Stimulated activated CD8-positive, alpha-beta memory T cell treated with anti-CD3 and anti-CD28 coated beads, Interleukin-4, amount 100 ng/mL, for 1 hour (primary cell): ENCODE results near the gene ITGB7.

Experiments
- DNase-seq, 2 donors: peaks; one replicate each; pipeline ENCODE4 v3.0.0-alpha.2; 2020; ENCODE audit warnings: low read depth in 2 of 2, low spot score in 1 of 2

Gene ITGB7

GRCh38 chr12:53199700-53200099 lies 7.4 kb downstream of the ITGB7 start:
- DNase-seq, result no peak

GRCh38 chr12:53198486-53199110 lies 8.5 kb downstream of the ITGB7 start:
- no peak for DNase-seq

DNA sequence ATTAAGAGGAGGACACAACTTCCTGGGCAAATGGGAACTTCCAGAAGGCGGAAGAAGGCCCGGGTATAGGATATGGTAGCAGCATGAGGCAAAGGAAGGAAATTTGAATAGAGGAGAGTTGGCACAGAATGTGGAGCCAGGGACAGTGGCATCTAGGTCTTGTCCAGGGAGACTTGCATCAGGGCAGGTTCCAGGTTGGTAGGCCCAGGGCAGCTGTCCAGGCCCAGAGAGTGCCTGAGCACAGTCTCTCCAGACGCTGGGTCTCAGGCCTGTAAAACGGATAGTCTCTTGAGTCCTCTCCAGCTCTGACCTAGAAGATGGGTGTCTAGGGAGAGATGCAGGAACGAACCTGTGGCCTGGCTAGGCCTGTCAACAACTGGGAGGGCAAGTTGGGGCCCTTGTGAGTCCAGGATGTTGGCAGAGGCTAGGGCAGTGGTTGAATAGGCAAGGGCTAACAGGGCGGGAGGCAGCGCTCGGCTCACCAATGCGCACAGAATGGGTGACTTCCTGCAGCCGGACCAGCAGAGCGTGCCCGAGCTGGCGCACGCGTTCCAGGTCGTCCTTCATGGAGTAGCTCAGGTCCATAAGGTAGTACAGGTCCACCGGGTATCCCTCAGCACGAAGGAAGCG lies 9.9 kb downstream of the ITGB7 start:
- DNase-seq, result no peak

DNA sequence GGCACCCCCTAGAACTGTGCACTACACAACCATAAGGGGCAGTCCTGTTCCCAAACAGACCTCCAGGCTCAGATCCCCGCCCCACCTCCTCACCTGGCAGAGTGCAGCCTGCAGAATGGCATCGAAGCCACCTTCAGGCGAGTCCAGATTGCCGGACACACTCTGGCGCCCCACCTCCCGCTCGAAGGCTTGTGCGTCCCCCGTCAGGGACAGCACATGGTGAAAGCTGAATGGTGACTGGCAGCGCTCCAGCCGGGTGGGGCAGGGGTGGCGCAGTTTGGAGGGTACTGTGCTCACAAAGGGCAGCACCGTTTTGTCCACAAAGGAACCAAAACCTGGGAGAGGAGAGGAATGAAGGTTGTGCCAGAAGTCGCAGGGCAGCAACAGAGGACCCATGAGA lies 10.6 kb downstream of the ITGB7 start:
- no peak for DNase-seq

GRCh38 chr12:53195516-53196420 lies 11.3 kb downstream of the ITGB7 start:
- DNase-seq, result no peak

GRCh38 chr12:53194973-53195372 lies 12.1 kb downstream of the ITGB7 start:
- DNase-seq, result no peak

- DNase-seq, result no peak
These were observed 12.9 kb downstream of the ITGB7 start for GRCh38 chr12:53193985-53194716.

DNA sequence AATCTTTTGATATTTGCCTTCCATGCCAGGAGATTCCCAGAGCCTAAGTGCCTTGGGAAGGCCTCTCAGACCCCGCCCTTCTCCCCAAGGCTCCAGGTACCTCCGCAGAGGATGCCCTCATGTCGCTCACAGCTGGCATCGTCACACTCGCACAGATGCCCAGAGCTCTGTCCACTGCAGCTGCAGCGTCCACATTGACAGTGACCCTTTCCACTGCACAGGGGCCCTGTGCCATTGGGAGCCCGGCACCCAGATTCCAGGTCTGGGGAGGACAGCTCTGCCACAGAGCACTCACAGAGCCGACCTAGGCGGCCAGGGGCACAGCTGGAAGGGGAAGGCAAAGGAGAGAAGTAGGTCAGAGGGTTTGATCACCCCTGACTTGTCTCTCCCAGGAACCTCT lies 14.0 kb downstream of the ITGB7 start:
- DNase-seq, result no peak

DNA sequence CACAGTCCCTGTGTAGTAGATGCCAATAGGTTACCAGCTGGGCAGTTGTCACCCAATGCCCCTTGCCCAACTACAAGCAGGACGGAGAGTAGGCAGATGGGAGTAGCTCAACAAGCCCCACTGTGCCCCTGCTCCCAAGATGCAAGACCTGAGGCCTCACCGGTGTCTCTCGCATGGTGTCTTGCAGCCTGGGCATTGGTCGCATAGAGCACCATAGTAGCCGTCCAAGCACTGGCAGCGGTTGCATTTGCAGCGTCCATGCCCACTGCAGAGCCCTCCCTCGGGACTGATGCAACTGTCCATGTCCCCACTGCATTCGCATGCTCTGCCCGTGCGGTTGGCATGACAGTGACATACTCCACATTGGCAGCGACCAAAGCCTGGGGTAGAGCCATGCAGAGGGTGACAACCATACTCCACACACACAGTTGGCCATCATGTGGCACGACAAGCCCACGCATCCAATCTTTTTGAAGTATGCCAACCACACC lies 14.5 kb downstream of the ITGB7 start:
- no peak for DNase-seq

GRCh38 chr12:53191885-53192530 lies 15.0 kb downstream of the ITGB7 start:
- no peak for DNase-seq

GRCh38 chr12:53191096-53191884 lies 15.8 kb downstream of the ITGB7 start:
- no peak for DNase-seq

DNA sequence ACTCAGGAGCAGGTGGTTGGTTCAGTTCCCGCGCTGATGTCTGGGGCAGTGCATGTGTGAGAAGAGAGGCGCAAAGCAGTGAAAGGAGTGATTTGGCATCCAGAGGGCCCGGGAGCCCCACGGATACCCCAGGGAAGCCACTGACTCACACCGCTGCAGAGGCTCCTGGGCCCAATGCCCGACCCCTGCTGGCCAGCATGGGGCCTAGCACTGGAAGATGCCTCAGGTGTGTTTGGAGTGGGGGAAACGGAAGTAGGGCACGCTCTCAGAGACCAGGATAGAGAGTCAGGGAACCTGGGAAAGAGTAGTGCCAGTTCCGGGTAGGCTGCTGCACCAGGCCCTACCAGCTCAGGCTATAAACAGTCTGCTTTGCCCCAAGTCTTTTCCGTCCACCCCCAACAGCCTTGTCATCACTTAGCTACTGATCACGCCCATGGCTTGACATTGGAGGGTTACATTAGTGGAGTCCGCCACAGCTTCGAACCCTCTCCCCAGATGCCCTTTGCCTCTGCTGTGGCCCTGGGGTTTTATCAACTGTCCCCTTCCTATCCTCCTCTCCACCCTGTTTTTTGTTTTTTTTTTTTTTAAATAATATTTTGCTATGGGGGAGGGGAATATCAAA lies 16.8 kb downstream of the ITGB7 start:
- DNase-seq, result no peak

DNA sequence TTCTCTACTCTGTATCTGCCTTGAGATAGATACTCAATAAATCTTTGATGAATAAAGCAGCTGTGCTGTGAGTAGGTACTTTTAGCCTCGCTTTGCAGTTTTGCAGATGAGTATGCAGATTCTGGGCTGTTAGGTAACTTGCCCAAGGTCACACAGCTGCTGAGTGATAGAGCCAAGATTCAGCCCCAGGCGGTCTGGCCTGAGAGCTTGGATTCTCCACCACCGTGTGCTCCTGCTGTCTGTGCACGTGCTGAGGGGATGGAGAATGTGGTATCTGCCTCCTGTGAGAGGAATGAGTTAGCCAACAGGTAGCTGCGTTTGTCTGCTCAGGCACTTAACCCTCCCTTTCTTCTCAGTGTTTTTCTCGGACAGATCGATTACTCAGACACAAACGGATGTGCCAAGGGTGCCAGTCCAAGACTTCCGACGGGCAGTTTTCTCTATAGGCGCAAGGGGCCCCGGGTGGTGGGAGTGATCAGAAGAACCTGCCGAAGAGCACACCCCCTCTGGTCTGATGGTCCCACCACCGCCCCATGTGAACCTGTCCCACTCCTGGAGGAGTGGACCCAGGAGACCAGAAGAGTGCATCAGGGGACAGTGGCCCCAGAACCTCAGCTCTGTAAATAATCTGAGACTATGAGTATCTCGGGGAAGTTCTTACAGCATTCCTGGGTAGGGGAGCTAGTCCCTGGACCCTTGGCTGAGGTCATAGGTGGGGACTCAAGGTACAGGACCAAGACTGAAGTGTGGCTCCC lies 19.7 kb downstream of the ITGB7 start:
- DNase-seq, result no peak

DNA sequence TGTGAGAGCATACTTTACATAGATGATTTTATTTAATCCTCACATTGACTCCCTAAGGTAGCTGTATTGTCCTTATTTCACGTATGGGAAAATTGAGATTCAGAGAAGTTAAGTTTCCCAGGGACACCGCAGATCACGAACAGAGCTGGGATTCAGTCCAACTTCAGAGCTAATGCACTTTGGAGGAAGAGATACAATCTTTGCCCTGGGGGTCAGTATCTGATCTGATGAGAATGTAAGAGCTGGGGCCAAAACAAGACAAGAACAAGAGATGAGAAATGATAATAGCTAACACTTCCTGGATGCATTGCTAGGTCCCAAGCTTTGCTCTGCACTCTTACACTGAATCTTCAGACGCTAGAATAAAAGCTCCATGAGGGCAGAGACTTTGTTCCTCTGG lies 20.3 kb downstream of the ITGB7 start:
- no peak for DNase-seq

DNA sequence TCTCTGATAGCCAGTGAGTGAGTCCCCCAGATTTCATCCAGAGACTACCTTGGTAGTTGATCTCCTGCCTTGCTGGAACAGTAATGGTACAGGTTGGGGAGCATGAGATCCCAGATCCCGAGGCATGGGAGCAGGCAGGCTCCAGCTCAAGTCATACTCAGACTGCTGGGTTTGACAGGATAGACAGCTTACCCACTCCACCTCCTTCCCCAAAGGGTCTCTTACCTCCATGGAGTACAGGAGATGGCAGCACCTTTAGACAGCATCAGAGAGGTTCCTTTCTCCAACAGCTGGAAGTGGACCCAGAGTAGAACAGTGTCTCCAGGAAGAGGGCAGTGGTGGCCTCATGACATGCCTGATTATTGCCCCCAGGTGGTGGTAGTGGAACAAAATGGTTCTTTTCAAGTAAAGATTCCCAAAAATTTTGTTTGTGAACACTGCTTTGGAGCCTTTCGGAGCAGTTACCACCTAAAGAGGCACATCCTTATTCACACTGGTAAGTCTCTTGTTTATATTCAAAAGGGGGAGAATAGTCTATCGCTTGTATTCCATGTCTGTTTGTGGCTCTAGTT lies 21.4 kb downstream of the ITGB7 start:
- DNase-seq, result no peak

GRCh38 chr12:53184828-53185227 lies 22.2 kb downstream of the ITGB7 start:
- no peak for DNase-seq

- no peak for DNase-seq
These were observed 24.1 kb downstream of the ITGB7 start for GRCh38 chr12:53182903-53183302.

- DNase-seq, result no peak
These were observed 25.1 kb downstream of the ITGB7 start for GRCh38 chr12:53181935-53182334.
